ENCODE measurements around the gene YARS2. TPM values are rescaled to one million over a fixed set of nuclear protein-coding genes. Genes with fewer than 3 reads are reported as not detected.

YARS2 gene
- total RNA-seq, 1 donor from 2014 or later = 23.6 TPM

GRCh38 chr12:32753605-32754004 is 2.1 kb downstream of the YARS2 start:
- Mint-ChIP-seq H3K9me3 (no peaks in the 10 kb centered on the region), H3K27ac (peak overlapping the region; percentile 98), H3K36me3 (peaks cover 17% of the 10 kb centered on the region), H3K27me3 (no peaks in the 10 kb centered on the region), H3K4me1 (ENCODE audit: unreplicated experiment) (peaks cover 13% of the 10 kb centered on the region), H3K4me3 (peak overlapping the region; percentile 87)
- TF ChIP-seq CTCF (conservative IDR thresholded peaks at IDR 0.05) = no peak
- DNase-seq (ENCODE audit: extremely low spot score, unreplicated experiment) = no peak

- Mint-ChIP-seq H3K36me3 (peaks cover 57% of the 10 kb centered on the region), H3K9me3 (no peaks in the 10 kb centered on the region), H3K27ac (no peak overlapping the region), H3K27me3 (no peaks in the 10 kb centered on the region), H3K4me3 (no peak overlapping the region), H3K4me1 (ENCODE audit: unreplicated experiment) (no peaks in the 10 kb centered on the region)
- no peak for DNase-seq (ENCODE audit: extremely low spot score, unreplicated experiment)
- TF ChIP-seq CTCF (conservative IDR thresholded peaks at IDR 0.05) = no peak
These were observed 12.4 kb downstream of the YARS2 start for GRCh38 chr12:32743264-32743663.

- H3K4me3 Mint-ChIP-seq = no peak overlapping the region
- no peak for DNase-seq (ENCODE audit: extremely low spot score, unreplicated experiment)
- H3K36me3 Mint-ChIP-seq = peaks cover 55% of the 10 kb centered on the region
- TF ChIP-seq CTCF (conservative IDR thresholded peaks at IDR 0.05) = no peak
- no peaks in the 10 kb centered on the region for H3K4me1 Mint-ChIP-seq (ENCODE audit: unreplicated experiment)
- no peaks in the 10 kb centered on the region for H3K27me3 Mint-ChIP-seq
- H3K9me3 Mint-ChIP-seq = no peaks in the 10 kb centered on the region
- no peak overlapping the region for H3K27ac Mint-ChIP-seq
These were observed 13.6 kb downstream of the YARS2 start for GRCh38 chr12:32742133-32742532.

GRCh38 chr12:32739279-32739678 is 16.4 kb downstream of the YARS2 start:
- Mint-ChIP-seq H3K27me3 (no peaks in the 10 kb centered on the region), H3K4me1 (ENCODE audit: unreplicated experiment) (no peaks in the 10 kb centered on the region), H3K9me3 (no peaks in the 10 kb centered on the region), H3K27ac (no peak overlapping the region), H3K36me3 (peaks cover 48% of the 10 kb centered on the region), H3K4me3 (no peak overlapping the region)
- no peak for DNase-seq (ENCODE audit: extremely low spot score, unreplicated experiment)
- TF ChIP-seq CTCF (conservative IDR thresholded peaks at IDR 0.05) = no peak

- no peak overlapping the region for H3K4me3 Mint-ChIP-seq
- H3K36me3 Mint-ChIP-seq = peaks cover 44% of the 10 kb centered on the region
- no peak for TF ChIP-seq CTCF (conservative IDR thresholded peaks at IDR 0.05)
- H3K27ac Mint-ChIP-seq = no peak overlapping the region
- H3K4me1 Mint-ChIP-seq (ENCODE audit: unreplicated experiment) = no peaks in the 10 kb centered on the region
- H3K9me3 Mint-ChIP-seq = no peaks in the 10 kb centered on the region
- no peaks in the 10 kb centered on the region for H3K27me3 Mint-ChIP-seq
- no peak for DNase-seq (ENCODE audit: extremely low spot score, unreplicated experiment)
These were observed 18.0 kb downstream of the YARS2 start for GRCh38 chr12:32737715-32738114.

GRCh38 chr12:32736445-32736844 is 19.3 kb downstream of the YARS2 start:
- no peaks in the 10 kb centered on the region for H3K4me1 Mint-ChIP-seq (ENCODE audit: unreplicated experiment)
- no peak overlapping the region for H3K27ac Mint-ChIP-seq
- no peak for TF ChIP-seq CTCF (conservative IDR thresholded peaks at IDR 0.05)
- DNase-seq (ENCODE audit: extremely low spot score, unreplicated experiment) = no peak
- no peak overlapping the region for H3K4me3 Mint-ChIP-seq
- no peaks in the 10 kb centered on the region for H3K27me3 Mint-ChIP-seq
- H3K9me3 Mint-ChIP-seq = no peaks in the 10 kb centered on the region
- peaks cover 48% of the 10 kb centered on the region for H3K36me3 Mint-ChIP-seq
